Endothelial cell of umbilical vein (primary cell): ENCODE results near the gene UBE3B. TPM values are rescaled to one million over a fixed set of nuclear protein-coding genes. Genes with fewer than 3 reads are reported as not detected.

Source experiments
- BruUV-seq: library from RNA; stranded (reverse); fragments of 400-500 nt; replicated peaks from 2 replicates; lab custom pipeline; 2021; lab: Mats Ljungman, UMichigan
- CTCF ChIA-PET: fragments of 300-600, 350-600 bp; sonication (Branson Sonifier 250); formaldehyde crosslinking; loops from one replicate; lab custom pipeline; 2021; ENCODE audit warnings: antibody characterized with exemption, inconsistent platforms; lab: Charles Lee
- POLR2A ChIA-PET: fragments of 300-600, 350-600 bp; sonication (Branson Sonifier 250); formaldehyde crosslinking; loops from one replicate; lab custom pipeline; 2021; ENCODE audit warnings: antibody characterized with exemption, inconsistent platforms; lab: Charles Lee
- DNase-seq: peaks from one replicate; pipeline ENCODE4 v3.0.0-alpha.2; 2011; ENCODE audit warnings: low read depth, low spot score
- FAIRE-seq: peaks from 2 replicates; lab custom pipeline; 2011; peaks lifted over from hg19 to GRCh38; lab: Jason Lieb, UNC
- H2AFZ ChIP-seq: 2 replicates; pipeline ENCODE4 v1.6.0; 2012; ENCODE audit warnings: low read depth, low read length, control low read depth, inconsistent platforms
- H3K27ac ChIP-seq: 2 replicates; pipeline ENCODE4 v1.5.1; 2011; ENCODE audit warnings: low read depth, mild to moderate bottlenecking, control low read depth, low read length, moderate library complexity; ENCODE audit not compliant: insufficient read depth
- H3K27me3 ChIP-seq, 2 experiments: 2 replicates each; pipeline versions ENCODE4 v1.6.0 to v1.6.1; 2011; ENCODE audit warnings: low read length in 2 of 2, mixed read lengths in 1 of 2; ENCODE audit not compliant: control insufficient read depth in 2 of 2, insufficient read depth in 2 of 2
- H3K36me3 ChIP-seq, 2 experiments: 2 replicates in 1 of 2; 3 replicates in 1 of 2; pipeline ENCODE4 v1.5.1; 2011; ENCODE audit warnings: low read length in 2 of 2, mild to moderate bottlenecking in 1 of 2, moderate library complexity in 1 of 2; ENCODE audit not compliant: control insufficient read depth in 2 of 2, insufficient read depth in 2 of 2; ENCODE audit errors: extremely low read depth in 1 of 2
- H3K4me1 ChIP-seq: 3 replicates; pipeline ENCODE4 v1.5.1; 2011; ENCODE audit warnings: mild to moderate bottlenecking, low read length; ENCODE audit not compliant: control insufficient read depth, insufficient read depth; ENCODE audit errors: extremely low read depth
- H3K4me2 ChIP-seq: 2 replicates; pipeline ENCODE4 v1.6.1; 2011; ENCODE audit warnings: low read length, control low read depth, mixed read lengths; ENCODE audit not compliant: insufficient read depth
- H3K4me3 ChIP-seq, 3 experiments: fragments of 200-600 bp in 1 of 3; sonication (generic), shearing (Covaris generic) in 1 of 3; replicated peaks in 1 of 3; 2 replicates each; pipeline ENCODE4 v1.5.1; 2011 to 2016; ENCODE audit warnings: control low read depth in 3 of 3, low read length in 3 of 3, mild to moderate bottlenecking in 2 of 3, inconsistent platforms in 1 of 3, low read depth in 1 of 3, moderate library complexity in 1 of 3; ENCODE audit not compliant: insufficient read depth in 1 of 3
- H3K79me2 ChIP-seq: 2 replicates; pipeline ENCODE4 v1.6.0; 2012; ENCODE audit warnings: low read length, inconsistent platforms; ENCODE audit not compliant: control insufficient read depth, insufficient read depth
- H3K9ac ChIP-seq: replicated peaks from 2 replicates; pipeline ENCODE3; 2011; ENCODE audit warnings: low read length, control low read depth; ENCODE audit not compliant: insufficient read depth; ENCODE audit errors: extremely low read depth
- H3K9me1 ChIP-seq: replicated peaks from 3 replicates; pipeline ENCODE4 v1.6.0; 2011; ENCODE audit warnings: mild to moderate bottlenecking, low read length; ENCODE audit not compliant: control insufficient read depth, insufficient read depth; ENCODE audit errors: extremely low read depth
- H3K9me3 ChIP-seq: replicated peaks from 2 replicates; pipeline ENCODE4 v1.5.1; 2012; ENCODE audit warnings: low read length, inconsistent platforms; ENCODE audit not compliant: control insufficient read depth, insufficient read depth
- H4K20me1 ChIP-seq: replicated peaks from 2 replicates; pipeline ENCODE3; 2011; ENCODE audit warnings: mild to moderate bottlenecking, low read length; ENCODE audit not compliant: control insufficient read depth, insufficient read depth; ENCODE audit errors: extremely low read depth
- CTCF ChIP-seq, 2 donors: IDR thresholded peaks; 1 replicate in 1 of 2; 2 replicates in 1 of 2; pipeline ENCODE4 v1.5.1; 2011; ENCODE audit warnings: low read length in 2 of 2, mild to moderate bottlenecking in 2 of 2, moderate library complexity in 2 of 2, control low read depth in 1 of 2, inconsistent platforms in 1 of 2, low read depth in 1 of 2; ENCODE audit not compliant: insufficient read depth in 1 of 2; ENCODE audit errors: extremely low read depth in 1 of 2
- EZH2 ChIP-seq: IDR thresholded peaks from 2 replicates; pipeline ENCODE4 v1.6.1; 2012; ENCODE audit warnings: borderline replicate concordance, low read depth, mild to moderate bottlenecking, moderate library complexity, low read length, inconsistent platforms; ENCODE audit not compliant: severe bottlenecking
- FOS ChIP-seq: IDR thresholded peaks from 2 replicates; pipeline ENCODE4 v1.6.1; 2011; ENCODE audit warnings: mild to moderate bottlenecking, low read length, moderate library complexity, borderline replicate concordance; ENCODE audit not compliant: insufficient read depth
- MAX ChIP-seq: IDR thresholded peaks from 2 replicates; pipeline ENCODE4 v1.6.1; 2011; ENCODE audit not compliant: insufficient read depth, insufficient read length
- MYC ChIP-seq: IDR thresholded peaks from one replicate; pipeline ENCODE4 v1.6.1; 2011; ENCODE audit warnings: mild to moderate bottlenecking, low read depth, low read length
- POLR2A ChIP-seq: IDR thresholded peaks from 2 replicates; pipeline ENCODE4 v1.6.1; 2012; ENCODE audit warnings: low read depth, mild to moderate bottlenecking, control low read depth, low read length
- POLR2AphosphoS5 ChIP-seq: IDR thresholded peaks from 2 replicates; pipeline ENCODE4 v1.6.1; 2012; ENCODE audit warnings: low read depth, mild to moderate bottlenecking, control low read depth, low read length, moderate library complexity; ENCODE audit not compliant: insufficient read depth
- dilution Hi-C: fragments of 300-500 bp; cut with MboI; formaldehyde crosslinking; loops from one replicate; pipeline ENCODE4 v1.15.0; 2019; ENCODE audit warnings: low sequenced_read_pairs; ENCODE audit not compliant: extremely low pct_ligation_motif_present
- intact Hi-C: fragments of 100-400 bp; cut with micrococcal nuclease; formaldehyde crosslinking; loops from one replicate; pipeline ENCODE4 v1.10.0; 2022
- polyA plus RNA-seq, 4 experiments: library from polyadenylated mRNA; depleted of rRNA in 3 of 4; stranded (reverse) in 3 of 4; unstranded in 1 of 4; fragments of >200 nt; gene quantifications; 2 replicates each; pipeline versions ENCODE4 v1.2.1 to v1.2.3, GENCODE V29; 2011 to 2012; ENCODE audit warnings: missing spikeins in 1 of 4
- total RNA-seq: library from RNA; stranded (reverse); gene quantifications from 2 replicates; pipeline ENCODE4 v1.2.3, GENCODE V29; 2021

UBE3B gene
- total and polyA plus RNA-seq, 2 donors (not counting 3 experiments of a cell fraction or from before 2014, with no cell fraction given) = 24.9 to 40.8 TPM

- Histone ChIP-seq H3K79me2 (no peaks in the 10 kb centered on the region), H2AFZ (no peak overlapping the region), H3K27ac (no peak overlapping the region), H4K20me1 (no peaks in the 10 kb centered on the region), H3K9me3 (no peaks in the 10 kb centered on the region), H3K27me3 (no peaks in the 10 kb centered on the region), H3K4me1 (peaks cover 5% of the 10 kb centered on the region), H3K9me1 (no peaks in the 10 kb centered on the region), H3K9ac (no peak overlapping the region), H3K4me3 (no peak overlapping the region), H3K36me3 (no peaks in the 10 kb centered on the region), H3K4me2 (no peak overlapping the region)
- no peak for FAIRE-seq
- ChIA-PET CTCF (interaction anchor here (1.1 to 2.5 kb wide), 8 partner anchors 23 to 345 kb away, joined by 3 to 15 read pairs (median 5); partner anchors contain the start of genes KCTD10, MMAB, MVK and UBE3B), POLR2A (no interaction called here)
- intact Hi-C loops = no loop called here
- TF ChIP-seq FOS (no peak), MYC (no peak), CTCF (IDR thresholded peaks at IDR 0.05; ENCODE audit: extremely low read depth in 1 of 2, insufficient read depth in 1 of 2, low read depth in 1 of 2, low read length in 2 of 2) (no peak), EZH2 (no peak), MAX (no peak), POLR2AphosphoS5 (no peak), POLR2A (no peak)
- no TSS peak for BruUV-seq
- dilution Hi-C loops = no loop called here
- no peak for DNase-seq
These were observed 47.2 kb upstream of the UBE3B start for GRCh38 chr12:109430244-109430643.
